IMR-90 (cell line): ENCODE data around the gene MAML3. TPM values are rescaled to one million over a fixed set of nuclear protein-coding genes. Genes with fewer than 3 reads are reported as not detected.

ENCODE experiments used
- ATAC-seq: fragments of 200-7000 bp; cut with Tn5 transposase; 2 replicates; pipeline ENCODE4 v1.9.1; 2020; ENCODE audit warnings: low read depth, mild to moderate bottlenecking, moderate library complexity
- BruUV-seq: library from RNA; stranded (reverse); fragments of 400-500 nt; replicated peaks from 2 replicates; lab custom pipeline; 2021; lab: Mats Ljungman, UMichigan
- CTCF ChIA-PET: fragments of 300-600 bp; formaldehyde crosslinking; extraction: SDS; loops from one replicate; lab custom pipeline; 2021; ENCODE audit warnings: antibody characterized with exemption; lab: Yijun Ruan, JAX
- POLR2A ChIA-PET: fragments of 300-600 bp; sonication (Branson Sonifier 250); formaldehyde crosslinking; loops from one replicate; lab custom pipeline; 2022; ENCODE audit warnings: antibody characterized with exemption; ENCODE audit not compliant: unreplicated experiment; lab: Charles Lee
- DNase-seq: peaks from one replicate; pipeline ENCODE4 v3.0.0; 2013
- H2AFZ ChIP-seq: replicated peaks from 2 replicates; pipeline ENCODE3; 2013; ENCODE audit warnings: low read length, mild to moderate bottlenecking; ENCODE audit not compliant: poor library complexity
- H2AK5ac ChIP-seq: 2 replicates; pipeline ENCODE4 v1.6.1; 2013; ENCODE audit warnings: low read depth, low read length, inconsistent platforms
- H2AK9ac ChIP-seq: replicated peaks from 2 replicates; pipeline ENCODE3; 2013; ENCODE audit warnings: mild to moderate bottlenecking, low read depth, low read length, moderate library complexity; ENCODE audit not compliant: poor library complexity
- H2BK120ac ChIP-seq: 2 replicates; pipeline ENCODE4 v1.6.1; 2013; ENCODE audit warnings: low read depth, low read length, inconsistent platforms
- H2BK15ac ChIP-seq: 3 replicates; pipeline ENCODE4 v1.6.1; 2013; ENCODE audit warnings: low read depth, low read length, inconsistent platforms
- H2BK20ac ChIP-seq: 2 replicates; pipeline ENCODE4 v1.6.1; 2013; ENCODE audit warnings: low read depth, mild to moderate bottlenecking, inconsistent platforms, low read length, moderate library complexity
- H2BK5ac ChIP-seq: 2 replicates; pipeline ENCODE4 v1.6.1; 2013; ENCODE audit warnings: mild to moderate bottlenecking, low read depth, low read length, inconsistent platforms; ENCODE audit not compliant: poor library complexity, severe bottlenecking
- H3K14ac ChIP-seq: replicated peaks from 2 replicates; pipeline ENCODE4 v1.6.1; 2013; ENCODE audit warnings: low read depth, low read length, inconsistent platforms
- H3K18ac ChIP-seq: 2 replicates; pipeline ENCODE4 v1.6.1; 2013; ENCODE audit warnings: low read depth, low read length, control low read depth
- H3K23ac ChIP-seq: 2 replicates; pipeline ENCODE4 v1.6.1; 2013; ENCODE audit warnings: low read depth, low read length, inconsistent platforms
- H3K27ac ChIP-seq: 2 replicates; pipeline ENCODE4 v1.5.1; 2013; ENCODE audit warnings: mild to moderate bottlenecking, control low read depth, low read length; ENCODE audit not compliant: insufficient read depth
- H3K27me3 ChIP-seq: 2 replicates; pipeline ENCODE4 v1.6.1; 2013; ENCODE audit warnings: low read length; ENCODE audit not compliant: control insufficient read depth, insufficient read depth
- H3K36me3 ChIP-seq: 2 replicates; pipeline ENCODE4 v1.6.1; 2013; ENCODE audit warnings: low read length, mixed read lengths; ENCODE audit not compliant: control insufficient read depth, insufficient read depth
- H3K4ac ChIP-seq: 2 replicates; pipeline ENCODE4 v1.6.1; 2013; ENCODE audit warnings: low read depth, low read length, inconsistent platforms
- H3K4me1 ChIP-seq: 2 replicates; pipeline ENCODE4 v1.6.1; 2013; ENCODE audit warnings: low read length, mixed read lengths; ENCODE audit not compliant: control insufficient read depth, insufficient read depth
- H3K4me2 ChIP-seq: 2 replicates; pipeline ENCODE4 v1.6.1; 2013; ENCODE audit warnings: low read depth, mild to moderate bottlenecking, control low read depth, low read length, moderate library complexity
- H3K4me3 ChIP-seq: 2 replicates; pipeline ENCODE4 v1.5.1; 2013; ENCODE audit warnings: low read depth, mild to moderate bottlenecking, control low read depth, low read length, moderate library complexity; ENCODE audit not compliant: insufficient read depth
- H3K56ac ChIP-seq: 2 replicates; pipeline ENCODE4 v1.6.1; 2013; ENCODE audit warnings: low read length, inconsistent platforms; ENCODE audit not compliant: insufficient read depth; ENCODE audit errors: extremely low read depth
- H3K79me1 ChIP-seq, 2 experiments: 2 replicates each; pipeline ENCODE4 v1.6.1; 2013; ENCODE audit warnings: low read length in 2 of 2, inconsistent platforms in 1 of 2, low read depth in 1 of 2
- H3K9ac ChIP-seq: 2 replicates; pipeline ENCODE4 v1.6.1; 2013; ENCODE audit warnings: low read depth, low read length, control low read depth
- H3K9me1 ChIP-seq: 2 replicates; pipeline ENCODE4 v1.6.1; 2013; ENCODE audit warnings: low read length, inconsistent platforms; ENCODE audit not compliant: insufficient read depth
- H3K9me3 ChIP-seq: 2 replicates; pipeline ENCODE4 v1.6.1; 2013; ENCODE audit warnings: low read length; ENCODE audit not compliant: control insufficient read depth, insufficient read depth
- H4K20me1 ChIP-seq: 2 replicates; pipeline ENCODE4 v1.6.1; 2013; ENCODE audit warnings: low read length, inconsistent platforms; ENCODE audit not compliant: insufficient read depth
- H4K5ac ChIP-seq: 2 replicates; pipeline ENCODE4 v1.6.1; 2013; ENCODE audit warnings: mild to moderate bottlenecking, low read depth, low read length, control low read depth
- H4K8ac ChIP-seq, 2 experiments: 2 replicates each; pipeline ENCODE4 v1.6.1; 2013; ENCODE audit warnings: low read depth in 2 of 2, low read length in 2 of 2, control low read depth in 1 of 2, inconsistent platforms in 1 of 2
- H4K91ac ChIP-seq: 2 replicates; pipeline ENCODE4 v1.6.1; 2013; ENCODE audit warnings: low read depth, low read length, inconsistent platforms; ENCODE audit not compliant: insufficient read depth
- BHLHE40 ChIP-seq: fragments of 150-350 bp; IDR thresholded peaks from 2 replicates; pipeline ENCODE4 v1.6.1; 2016; ENCODE audit warnings: mild to moderate bottlenecking, low read depth, low read length
- CEBPB ChIP-seq: IDR thresholded peaks from 2 replicates; pipeline ENCODE4 v1.6.1; 2012; ENCODE audit warnings: low read depth, low read length, improper control_type of control experiment
- CHD1 ChIP-seq: IDR thresholded peaks from 2 replicates; pipeline ENCODE4 v1.6.1; 2012; ENCODE audit warnings: low read depth, low read length, improper control_type of control experiment
- MAZ ChIP-seq: IDR thresholded peaks from 2 replicates; pipeline ENCODE4 v1.6.1; 2012; ENCODE audit warnings: low read depth, mild to moderate bottlenecking, low read length, improper control_type of control experiment, moderate library complexity, borderline replicate concordance
- NFE2L2 ChIP-seq: fragments of 150-350 bp; IDR thresholded peaks from 2 replicates; pipeline ENCODE4 v1.6.1; 2016; ENCODE audit warnings: low read depth, mild to moderate bottlenecking, low read length
- RAD21 ChIP-seq: IDR thresholded peaks from 2 replicates; pipeline ENCODE4 v1.6.1; 2012; ENCODE audit warnings: low read length, improper control_type of control experiment
- RFX5 ChIP-seq: IDR thresholded peaks from 2 replicates; pipeline ENCODE4 v1.8.0; 2012; ENCODE audit warnings: low read depth, mild to moderate bottlenecking, low read length, moderate library complexity
- SMC3 ChIP-seq: fragments of 150-350 bp; IDR thresholded peaks from 2 replicates; pipeline ENCODE4 v1.6.1; 2016; ENCODE audit warnings: low read depth, mild to moderate bottlenecking, antibody characterized with exemption, low read length, moderate library complexity
- WGBS, 2 experiments: methylation state at CpG; one replicate each; pipeline versions ENCODE4 v1.1.5 to v1.1.7; 2013; ENCODE audit warnings: missing lambda C conversion rate in 2 of 2; ENCODE audit not compliant: insufficient read length in 1 of 2; ENCODE audit errors: extremely low coverage in 2 of 2; 5-methylcytosine and 5-hydroxymethylcytosine counted together
- dilution Hi-C: fragments of 300-500 bp; cut with HindIII; formaldehyde crosslinking; loops from one replicate; pipeline ENCODE4 v1.14.3; 2018; ENCODE audit warnings: low sequenced_read_pairs; ENCODE audit not compliant: unreplicated experiment
- in situ Hi-C: fragments of 300-500 bp; cut with MboI; formaldehyde crosslinking; loops from 3 replicates; pipeline ENCODE4 v1.14.3; 2019; ENCODE audit warnings: low sequenced_read_pairs, inconsistent platforms, mixed read lengths
- intact Hi-C: fragments of 100-400 bp; cut with micrococcal nuclease; formaldehyde crosslinking; loops from 2 replicates; pipeline ENCODE4 v1.10.0; 2022
- polyA plus RNA-seq, 3 experiments: library from polyadenylated mRNA; depleted of rRNA; stranded (reverse); fragments of >200 nt; gene quantifications; 2 replicates each; pipeline ENCODE4 v1.2.3, GENCODE V29; 2012; ENCODE audit warnings: low replicate concordance in 1 of 3
- total RNA-seq: library from RNA; depleted of rRNA; stranded (reverse); fragments of >200 nt; gene quantifications from 2 replicates; pipeline ENCODE4 v1.2.3, GENCODE V29; 2012
- TF ChIP-seq, protein P1 (sequence below): conservative IDR thresholded peaks from 2 replicates; pipeline ENCODE4 v1.5.1; 2012; ENCODE audit warnings: mild to moderate bottlenecking, low read depth, low read length, improper control_type of control experiment
- TF ChIP-seq, protein P2 (sequence below): fragments of 150-350 bp; IDR thresholded peaks from 2 replicates; pipeline ENCODE4 v1.6.1; 2016; ENCODE audit warnings: low read depth, mild to moderate bottlenecking, low read length, moderate library complexity, borderline replicate concordance

Gene MAML3
- total and polyA plus RNA-seq, 2 of the 4 experiments (the other 2 are of a cell fraction) = 0.90 to 1.7 TPM

DNA sequence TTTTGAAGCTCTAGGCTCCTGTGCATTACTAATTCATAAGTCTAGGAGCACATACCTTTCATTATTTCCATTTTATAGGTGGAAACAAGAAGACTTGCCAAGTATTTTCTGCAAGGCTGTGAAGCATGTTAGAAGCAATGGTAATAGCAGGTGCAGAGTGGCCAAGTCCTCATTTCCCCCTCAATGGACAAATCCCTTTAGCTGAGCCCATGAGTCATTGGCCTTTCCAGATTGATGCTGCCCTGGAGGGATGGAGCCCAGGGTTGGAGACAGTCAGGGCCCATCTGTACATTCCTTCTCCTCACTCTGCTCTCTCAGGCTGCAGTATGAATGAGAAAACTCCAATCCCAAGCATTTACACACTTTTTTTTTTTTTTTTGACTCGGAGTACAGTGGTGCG, 481.8 kb downstream of the MAML3 start:
- no peak overlapping the region for H2BK120ac ChIP-seq
- H3K18ac ChIP-seq = no peak overlapping the region
- no peaks in the 10 kb centered on the region for H3K4me1 ChIP-seq
- CTCF ChIA-PET = no interaction called here
- H3K79me1 ChIP-seq = no peaks in the 10 kb centered on the region
- no peak overlapping the region for H2BK20ac ChIP-seq
- H2AK5ac ChIP-seq = no peak overlapping the region
- no peaks in the 10 kb centered on the region for H3K9me3 ChIP-seq
- H3K27me3 ChIP-seq = no peaks in the 10 kb centered on the region
- 0 out of 2 replicates have a peak, but pooled peaks have one; percentile 29 for ATAC-seq
- WGBS, 2 experiments = no CpG with 5 or more reads among the region's 2 CpGs
- no peak for TF ChIP-seq BHLHE40
- TF ChIP-seq SMC3 = no peak
- no peak for TF ChIP-seq MAZ
- no peak for TF ChIP-seq CEBPB
- no peak for TF ChIP-seq NFE2L2
- TF ChIP-seq, protein P1, sequence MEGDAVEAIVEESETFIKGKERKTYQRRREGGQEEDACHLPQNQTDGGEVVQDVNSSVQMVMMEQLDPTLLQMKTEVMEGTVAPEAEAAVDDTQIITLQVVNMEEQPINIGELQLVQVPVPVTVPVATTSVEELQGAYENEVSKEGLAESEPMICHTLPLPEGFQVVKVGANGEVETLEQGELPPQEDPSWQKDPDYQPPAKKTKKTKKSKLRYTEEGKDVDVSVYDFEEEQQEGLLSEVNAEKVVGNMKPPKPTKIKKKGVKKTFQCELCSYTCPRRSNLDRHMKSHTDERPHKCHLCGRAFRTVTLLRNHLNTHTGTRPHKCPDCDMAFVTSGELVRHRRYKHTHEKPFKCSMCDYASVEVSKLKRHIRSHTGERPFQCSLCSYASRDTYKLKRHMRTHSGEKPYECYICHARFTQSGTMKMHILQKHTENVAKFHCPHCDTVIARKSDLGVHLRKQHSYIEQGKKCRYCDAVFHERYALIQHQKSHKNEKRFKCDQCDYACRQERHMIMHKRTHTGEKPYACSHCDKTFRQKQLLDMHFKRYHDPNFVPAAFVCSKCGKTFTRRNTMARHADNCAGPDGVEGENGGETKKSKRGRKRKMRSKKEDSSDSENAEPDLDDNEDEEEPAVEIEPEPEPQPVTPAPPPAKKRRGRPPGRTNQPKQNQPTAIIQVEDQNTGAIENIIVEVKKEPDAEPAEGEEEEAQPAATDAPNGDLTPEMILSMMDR = no peak
- TF ChIP-seq, protein P2, sequence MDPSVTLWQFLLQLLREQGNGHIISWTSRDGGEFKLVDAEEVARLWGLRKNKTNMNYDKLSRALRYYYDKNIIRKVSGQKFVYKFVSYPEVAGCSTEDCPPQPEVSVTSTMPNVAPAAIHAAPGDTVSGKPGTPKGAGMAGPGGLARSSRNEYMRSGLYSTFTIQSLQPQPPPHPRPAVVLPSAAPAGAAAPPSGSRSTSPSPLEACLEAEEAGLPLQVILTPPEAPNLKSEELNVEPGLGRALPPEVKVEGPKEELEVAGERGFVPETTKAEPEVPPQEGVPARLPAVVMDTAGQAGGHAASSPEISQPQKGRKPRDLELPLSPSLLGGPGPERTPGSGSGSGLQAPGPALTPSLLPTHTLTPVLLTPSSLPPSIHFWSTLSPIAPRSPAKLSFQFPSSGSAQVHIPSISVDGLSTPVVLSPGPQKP = no peak
- no peak for TF ChIP-seq RAD21
- no peak for TF ChIP-seq RFX5
- no peak for TF ChIP-seq CHD1
- H3K36me3 ChIP-seq = no peaks in the 10 kb centered on the region
- intact Hi-C loops (no loop called here), dilution Hi-C loops (no loop called here), in situ Hi-C loops (no loop called here)
- peak; percentile 26 for DNase-seq
- POLR2A ChIA-PET = no interaction called here
- no peak overlapping the region for H2AFZ ChIP-seq
- no peak overlapping the region for H3K4ac ChIP-seq
- H4K5ac ChIP-seq = no peak overlapping the region
- no peak overlapping the region for H3K23ac ChIP-seq
- no peak overlapping the region for H4K8ac ChIP-seq
- H4K20me1 ChIP-seq = no peaks in the 10 kb centered on the region
- H2AK9ac ChIP-seq = no peak overlapping the region
- H3K4me2 ChIP-seq = no peak overlapping the region
- H3K4me3 ChIP-seq = no peak overlapping the region
- BruUV-seq = no TSS peak
- H3K14ac ChIP-seq = no peak overlapping the region
- H2BK15ac ChIP-seq = no peak overlapping the region
- H3K27ac ChIP-seq = no peak overlapping the region
- H2BK5ac ChIP-seq = no peak overlapping the region
- no peak overlapping the region for H4K91ac ChIP-seq
- no peak overlapping the region for H3K9ac ChIP-seq
- H3K56ac ChIP-seq = no peak overlapping the region
- H3K9me1 ChIP-seq = no peaks in the 10 kb centered on the region
